OCI-LY1 (cell line): ENCODE measurements around the gene PSPC1.

Experiments
- CTCF ChIP-seq: fragments of 200-600 bp; sonication (generic), shearing (Covaris generic); IDR thresholded peaks from 2 replicates; pipeline ENCODE4 v1.5.1; 2017; ENCODE audit warnings: mild to moderate bottlenecking, antibody characterized with exemption, low read length, moderate library complexity, mixed read lengths
- EZH2 ChIP-seq: fragments of 200-600 bp; sonication (generic), shearing (Covaris generic); IDR thresholded peaks from 2 replicates; pipeline ENCODE4 v1.8.0; 2017; ENCODE audit warnings: borderline replicate concordance, mixed run types, mild to moderate bottlenecking, antibody characterized with exemption, low read length, moderate library complexity, mixed read lengths

GRCh38 chr13:19769854-19770253, 12.9 kb downstream of the PSPC1 start:
- no peak for TF ChIP-seq EZH2
- no peak for TF ChIP-seq CTCF
